LHCN-M2 (cell line): ENCODE measurements around the gene S100A7A. TPM values are rescaled to one million over a fixed set of nuclear protein-coding genes. Genes with fewer than 3 reads are reported as not detected.
"Not testable (repeated sequence)": the region's sequence is repeated elsewhere in the genome, so short reads cannot be mapped to it uniquely, and the experiment has no call there.

ENCODE experiments used
- DNase-seq: peaks from one replicate; pipeline ENCODE4 v3.0.0-alpha.2; 2012; ENCODE audit warnings: low read depth
- total RNA-seq: library from RNA; depleted of rRNA; stranded (reverse); fragments of >200 nt; gene quantifications from 2 replicates; pipeline ENCODE4 v1.2.3, GENCODE V29; 2014

S100A7A gene
- total RNA-seq, 1 experiment from 2014 or later = not detected

DNA sequence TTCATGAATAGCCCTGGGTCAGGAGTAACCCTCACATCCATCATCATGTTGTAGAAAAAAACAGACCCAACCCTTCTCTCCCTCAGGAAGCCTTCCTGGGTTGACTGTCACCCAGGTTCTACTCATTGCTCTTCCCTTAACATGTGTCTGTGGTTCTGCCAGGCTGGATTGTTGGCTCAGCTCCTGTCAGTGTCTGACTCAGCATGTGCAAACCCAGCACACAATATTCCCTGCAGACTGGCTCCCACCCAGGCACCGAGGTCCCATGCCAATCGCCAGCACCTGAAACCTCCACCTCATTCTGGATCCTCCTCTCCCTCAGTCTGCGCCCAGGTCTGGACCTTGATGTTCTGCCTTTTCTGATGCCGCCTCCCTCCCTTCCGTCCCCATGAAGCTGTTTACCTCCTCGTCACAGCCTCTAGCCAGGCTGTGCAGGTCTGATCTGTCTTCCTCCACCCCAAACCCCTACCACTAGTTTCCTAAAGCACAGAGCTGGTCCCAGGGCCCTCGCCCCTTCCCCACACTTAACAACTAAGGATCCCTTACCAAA is 21.1 kb upstream of the S100A7A start:
- no peak for DNase-seq

DNA sequence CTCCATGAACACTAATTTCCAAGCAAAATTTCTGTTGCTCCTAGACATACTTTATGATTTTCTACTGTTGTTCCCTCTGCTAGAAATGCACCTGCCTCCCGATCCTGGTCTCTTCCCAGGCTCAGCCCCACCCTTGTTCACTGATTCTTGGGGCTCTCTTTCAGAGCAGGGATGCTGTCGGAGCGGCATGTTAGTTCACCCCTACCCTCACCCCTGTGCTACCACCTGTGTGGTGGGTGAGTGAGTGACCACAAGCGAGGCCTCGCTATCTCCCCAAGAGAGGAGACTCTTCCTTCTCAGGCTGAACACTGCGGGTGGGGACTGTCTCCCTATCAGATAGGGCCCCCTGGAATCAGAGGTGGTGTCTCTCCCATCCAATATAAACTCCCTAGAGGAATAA is 20.5 kb upstream of the S100A7A start:
- no peak for DNase-seq

DNA sequence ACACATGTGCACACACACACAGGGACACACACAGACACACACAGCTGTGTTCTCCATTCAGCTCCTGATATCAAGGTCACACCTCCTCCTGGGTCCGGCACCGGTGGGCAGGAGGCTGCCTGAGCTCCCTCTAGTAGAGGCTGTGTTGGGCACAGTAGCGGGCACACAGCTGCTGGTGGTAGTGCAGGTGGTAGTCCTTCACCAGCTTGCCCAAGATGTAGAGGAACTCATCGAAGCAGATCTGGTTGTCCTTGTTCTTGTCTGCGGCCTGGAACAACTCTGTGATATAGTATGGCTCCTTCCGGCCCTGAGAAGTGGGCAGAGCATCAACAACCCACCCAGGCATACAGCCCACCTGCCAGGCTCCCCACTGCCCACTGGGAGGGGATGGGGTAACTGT is 19.9 kb upstream of the S100A7A start:
- no peak for DNase-seq

DNA sequence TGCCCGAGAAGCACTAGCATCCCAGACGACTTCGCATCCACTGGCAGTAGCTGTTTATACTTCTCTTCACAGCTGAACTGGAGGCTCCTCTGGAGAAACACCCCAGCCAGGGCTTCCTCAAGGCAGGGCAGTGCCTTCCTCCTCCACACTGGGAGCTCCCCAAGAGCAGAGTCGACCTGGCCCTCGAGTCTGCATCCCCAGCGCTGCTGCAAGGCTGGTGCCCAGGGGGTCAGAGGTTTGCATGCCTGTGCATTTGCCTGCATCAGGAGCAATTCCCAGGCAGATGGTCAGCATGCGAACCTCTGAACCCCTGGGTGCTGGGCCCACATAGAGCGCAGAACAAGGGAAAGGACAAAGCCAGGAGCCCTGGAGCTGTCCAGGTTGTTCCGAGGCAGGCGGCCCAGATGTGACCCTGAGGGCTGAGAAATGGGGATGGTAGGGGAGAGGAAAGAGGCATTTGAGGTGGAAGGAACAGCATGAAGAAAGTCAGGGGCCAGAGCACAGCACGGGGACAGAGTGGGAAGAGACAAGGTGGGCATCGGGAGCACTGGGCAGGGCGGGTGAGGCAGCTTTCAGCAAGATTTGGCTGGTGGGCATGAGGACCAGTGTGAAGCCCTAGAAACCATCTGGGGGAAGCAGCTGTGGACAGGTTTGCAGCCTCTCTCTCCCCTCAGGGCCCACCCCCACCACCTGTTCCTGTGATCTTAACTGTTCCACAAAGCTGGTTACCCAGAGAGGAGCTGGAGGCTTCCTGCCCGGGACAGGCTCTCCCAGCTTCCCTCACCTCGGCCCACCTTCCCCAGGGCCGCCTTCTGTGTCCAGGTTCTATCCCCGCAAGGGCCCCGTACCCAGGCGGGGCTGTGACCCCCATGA is 19.0 kb upstream of the S100A7A start:
- DNase-seq = no peak

DNA sequence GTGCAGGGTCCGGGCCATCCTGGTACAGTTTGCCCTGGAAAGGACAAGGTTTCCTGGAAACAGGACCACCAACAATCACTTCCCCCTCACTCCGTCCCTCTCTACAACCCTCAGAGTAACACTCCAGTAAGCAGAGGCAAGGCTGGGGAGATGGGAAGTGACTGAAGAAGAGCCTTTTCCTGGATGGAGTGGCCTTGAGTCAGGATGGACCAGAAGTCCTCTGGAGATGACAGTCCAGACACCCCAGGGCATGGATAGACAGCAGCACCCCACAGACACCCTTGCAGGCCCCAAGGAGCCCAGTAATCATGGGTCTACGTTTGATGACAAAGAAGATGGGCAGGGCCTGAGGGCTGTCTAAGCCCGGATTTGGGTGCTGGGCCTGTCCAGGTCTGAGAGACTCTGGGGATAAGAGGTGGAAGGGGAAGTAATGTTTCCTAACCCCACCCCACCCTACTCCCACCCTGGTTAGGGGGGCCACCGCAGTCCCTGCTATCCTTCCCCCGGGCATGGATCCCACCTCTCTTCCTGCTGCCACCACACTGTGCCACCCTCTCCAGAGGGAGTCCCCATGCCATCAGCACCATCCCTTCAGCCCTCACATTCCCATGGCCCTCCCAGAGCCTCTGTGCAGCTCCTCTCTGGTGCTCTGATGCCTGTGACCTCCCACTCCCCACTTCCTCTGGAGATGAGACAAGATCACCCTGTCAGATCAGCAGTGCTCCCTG is 18.2 kb upstream of the S100A7A start:
- DNase-seq = no peak

DNA sequence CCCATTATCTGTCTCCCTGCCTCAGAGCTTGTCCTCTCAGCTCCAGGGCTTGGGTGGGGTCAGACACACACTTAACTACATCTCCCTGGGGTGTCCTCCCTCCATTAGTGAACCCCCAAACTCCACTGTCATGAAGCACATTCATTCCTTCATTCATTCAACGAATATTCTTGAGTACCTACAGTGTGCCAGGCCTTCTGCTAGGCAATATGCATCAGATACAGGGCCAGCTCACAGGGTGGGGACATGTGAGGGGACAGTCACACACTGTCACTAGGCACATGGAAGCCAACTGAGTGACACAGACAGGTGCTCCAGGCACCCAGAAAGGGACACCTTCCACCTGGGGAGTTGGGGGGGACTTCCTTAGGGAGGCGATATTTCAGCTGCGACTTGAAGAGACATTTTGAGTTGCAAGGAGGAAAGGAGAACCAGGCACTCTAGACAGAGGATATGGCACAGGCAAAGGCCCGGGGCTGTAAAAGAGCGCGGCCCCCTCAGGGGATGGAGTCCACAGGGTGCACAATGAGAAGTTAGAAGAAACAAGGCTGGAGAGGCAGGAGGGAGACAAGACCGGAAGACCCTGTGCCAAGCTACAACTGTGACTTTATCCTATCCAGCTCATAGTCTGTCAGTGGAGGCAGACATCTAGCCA is 16.8 kb upstream of the S100A7A start:
- DNase-seq = no peak

DNA sequence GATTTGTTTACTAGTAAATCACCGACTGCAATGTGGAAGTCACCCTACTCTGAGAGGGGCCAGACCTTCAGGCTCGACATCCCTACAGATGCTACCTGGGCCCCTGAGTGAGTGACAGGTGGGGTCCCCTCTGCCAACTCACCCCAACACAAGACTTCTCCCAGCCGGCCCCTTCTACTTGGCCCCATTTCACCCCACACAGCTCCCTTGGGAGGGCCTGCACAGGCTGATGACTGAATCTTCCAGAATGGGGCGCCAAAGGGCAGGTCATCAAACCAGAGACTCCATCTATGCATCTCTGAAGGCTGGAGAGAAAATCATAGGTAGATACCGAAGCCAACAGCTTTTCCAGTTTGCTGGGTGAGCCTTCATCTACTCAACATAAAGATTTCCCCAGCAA is 16.1 kb upstream of the S100A7A start:
- no peak for DNase-seq

DNA sequence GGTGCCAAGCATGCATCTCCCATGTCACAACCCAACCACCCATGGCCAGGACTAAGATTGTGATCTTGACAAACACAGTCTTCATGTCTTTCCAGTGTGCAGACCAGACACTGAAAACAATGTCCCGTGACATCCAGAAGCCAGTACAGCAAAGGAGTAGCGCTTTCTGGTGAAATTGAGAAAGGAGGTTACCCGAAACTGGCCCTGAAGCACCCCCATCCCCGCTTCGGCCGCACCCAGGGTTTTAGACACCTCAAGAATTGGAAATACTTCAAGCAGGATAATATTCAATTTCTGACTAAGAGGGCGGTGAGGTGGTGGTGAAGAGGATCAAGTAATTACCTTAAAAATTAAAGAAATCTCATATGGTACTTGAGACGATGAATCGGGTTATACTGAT is 14.9 kb upstream of the S100A7A start:
- no peak for DNase-seq

DNA sequence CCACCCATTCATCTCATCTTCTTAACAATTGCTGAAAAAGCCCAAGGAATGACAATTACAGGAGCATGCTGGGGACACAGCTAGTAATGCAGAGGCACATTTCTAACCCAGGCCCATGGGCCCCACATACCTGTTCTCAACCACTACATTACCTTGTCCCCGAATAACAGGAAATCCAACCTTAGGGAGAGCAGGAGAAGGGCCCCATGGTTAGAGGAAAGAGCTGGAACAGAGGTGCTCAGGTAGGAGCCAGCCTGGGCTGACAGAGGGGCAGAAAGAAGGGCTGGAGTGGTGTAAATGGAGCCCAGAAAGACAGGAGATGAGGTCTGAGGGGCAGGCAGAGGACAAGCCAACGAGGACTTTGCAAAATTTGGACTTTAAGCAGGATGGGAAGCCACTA is 14.1 kb upstream of the S100A7A start:
- no peak for DNase-seq

DNA sequence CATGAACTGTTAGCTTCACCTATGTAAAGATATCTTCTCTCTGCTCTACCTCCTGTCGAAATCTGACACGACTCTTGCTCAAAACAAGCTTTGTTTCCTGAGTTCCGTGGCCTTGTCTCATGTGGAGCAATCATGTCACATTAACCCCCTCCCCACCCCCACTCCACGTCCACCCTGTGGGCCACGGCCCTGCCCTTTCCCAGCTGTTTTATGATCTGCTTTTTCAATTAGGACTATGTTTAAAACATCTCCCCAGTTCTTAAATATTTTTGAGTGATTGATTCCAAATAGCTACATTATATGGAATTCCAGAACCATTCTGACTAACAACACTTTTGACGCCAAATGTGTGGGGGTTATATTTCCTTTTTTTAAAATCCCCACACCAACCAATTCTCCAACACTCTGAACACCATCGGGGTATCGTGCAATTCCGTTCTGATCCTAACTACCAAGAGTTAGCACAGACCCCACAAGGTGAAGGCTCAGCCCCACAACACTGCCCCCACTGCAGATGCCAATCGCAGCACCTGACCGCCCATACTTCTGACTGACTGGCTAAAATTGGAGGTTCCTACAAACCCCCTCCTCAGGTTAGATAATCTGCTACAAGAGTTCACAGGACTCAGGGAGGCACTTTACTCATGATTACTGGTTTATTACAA is 12.8 kb upstream of the S100A7A start:
- DNase-seq = no peak

DNA sequence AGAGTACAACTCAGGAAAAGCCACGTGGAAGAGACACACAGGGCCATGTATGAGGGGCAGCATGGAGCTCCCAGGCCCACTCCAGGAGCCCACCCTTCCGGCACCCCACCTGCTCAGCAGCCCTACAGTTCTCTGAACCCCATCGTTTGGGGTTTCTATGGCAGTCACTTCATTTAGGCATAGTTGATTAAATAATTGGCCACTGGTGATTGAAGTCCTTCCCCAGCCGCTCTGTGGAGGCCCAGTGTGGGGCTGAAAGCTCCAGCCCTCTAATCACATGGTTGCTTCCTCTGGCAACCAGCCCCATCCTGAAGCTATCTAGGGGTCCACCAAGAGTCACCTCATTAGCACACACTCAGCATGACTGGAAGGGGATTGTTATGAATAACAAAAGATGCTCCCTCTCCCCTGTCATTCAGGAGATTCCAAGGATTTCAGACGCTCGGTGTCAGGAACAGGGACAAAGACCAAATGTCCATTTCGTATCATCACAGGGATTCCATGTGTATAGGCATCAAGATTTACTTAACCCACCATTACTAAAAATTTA is 12.2 kb upstream of the S100A7A start:
- no peak for DNase-seq

DNA sequence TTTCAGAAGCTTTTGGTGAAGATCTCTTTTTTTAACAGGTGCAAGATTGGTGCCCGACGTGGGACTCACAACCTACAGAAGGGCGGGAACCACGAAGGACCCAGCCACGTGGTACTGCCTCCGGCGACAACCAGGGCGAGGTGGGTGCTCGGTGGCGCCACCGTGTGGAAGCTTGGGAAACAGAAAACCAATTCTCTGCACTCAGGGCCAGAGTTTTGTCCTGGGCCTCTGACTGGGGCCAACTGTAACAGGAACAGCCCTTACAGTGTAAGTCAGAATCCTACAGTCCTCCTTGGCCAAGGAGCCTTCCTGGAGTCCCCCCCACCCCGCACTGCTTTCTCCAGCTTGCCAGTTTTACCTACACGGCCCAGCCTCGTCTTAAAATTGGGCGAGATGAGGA is 11.6 kb upstream of the S100A7A start:
- no peak for DNase-seq

DNA sequence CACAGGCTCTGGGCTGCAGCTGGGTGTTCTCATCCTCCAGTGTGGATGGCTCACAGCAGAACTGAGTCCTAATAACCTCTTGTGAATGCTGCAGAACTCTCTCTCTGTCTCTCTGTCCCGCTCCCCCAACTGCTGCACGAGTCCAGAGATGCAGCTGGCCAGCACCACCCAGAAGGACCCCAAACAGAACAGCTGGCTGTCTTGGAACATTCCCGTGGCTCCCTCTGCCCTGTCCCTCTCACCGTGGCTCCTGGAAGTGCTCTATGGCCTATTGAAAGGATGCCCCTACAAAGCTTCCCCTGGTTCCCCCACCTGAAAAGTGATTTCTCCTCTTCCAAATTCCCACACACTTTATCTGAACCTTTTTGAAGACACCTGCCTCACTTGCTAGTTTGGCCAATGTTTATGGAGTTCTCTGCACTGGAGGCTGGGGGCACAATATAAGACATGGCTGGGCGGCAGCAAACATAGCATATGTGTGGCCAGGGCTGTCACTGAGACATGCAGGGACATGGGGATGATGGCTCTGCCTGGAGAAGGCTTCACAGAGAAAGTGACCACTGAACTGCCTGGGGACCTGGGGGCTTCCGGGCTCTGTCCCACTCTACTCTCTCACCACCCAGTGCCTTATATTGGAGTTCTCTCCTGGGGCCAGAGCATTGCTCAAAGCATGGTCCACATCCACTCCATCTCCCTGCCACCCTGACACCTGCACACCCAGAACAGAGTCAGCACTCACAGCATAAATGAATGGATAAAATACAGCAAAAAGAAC is 10.3 kb upstream of the S100A7A start:
- not testable (repeated sequence) for DNase-seq

DNA sequence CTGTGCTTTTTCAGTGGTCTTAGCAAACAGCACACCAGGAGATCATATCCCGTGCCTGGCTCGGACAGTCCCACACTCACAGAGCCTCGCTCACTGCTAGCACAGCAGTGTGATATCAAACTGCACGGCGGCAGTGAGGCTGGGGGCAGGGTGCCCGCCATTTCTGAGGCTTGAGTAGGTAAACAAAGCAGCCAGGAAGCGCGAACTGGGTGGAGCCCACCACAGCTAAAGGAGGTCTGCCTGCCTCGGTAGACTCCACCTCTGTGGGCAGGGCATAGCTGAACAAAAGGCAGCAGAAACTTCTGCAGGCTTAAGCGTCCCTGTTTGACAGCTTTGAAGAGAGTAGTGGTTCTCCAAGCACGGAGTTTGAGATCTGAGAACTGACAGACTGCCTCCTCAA is 9.0 kb upstream of the S100A7A start:
- not testable (repeated sequence) for DNase-seq

DNA sequence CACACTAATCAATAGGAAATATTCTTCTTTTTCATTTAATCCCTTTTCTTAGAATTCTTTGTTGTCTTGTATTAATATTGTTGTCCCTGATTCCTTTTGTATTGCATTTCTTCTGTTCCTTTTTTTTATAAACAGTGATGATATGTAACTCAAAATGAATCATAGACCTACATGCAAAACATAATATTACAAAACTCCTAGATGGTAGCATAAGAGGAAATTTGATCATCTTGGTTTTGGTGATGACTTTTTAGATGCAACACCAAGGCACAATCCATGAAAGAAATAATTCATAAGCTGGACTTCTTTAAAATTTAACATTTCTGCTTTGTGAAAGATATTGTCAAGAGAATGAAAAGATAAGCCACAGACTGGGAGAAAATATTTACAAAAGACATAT is 2.4 kb upstream of the S100A7A start:
- not testable (repeated sequence) for DNase-seq

DNA sequence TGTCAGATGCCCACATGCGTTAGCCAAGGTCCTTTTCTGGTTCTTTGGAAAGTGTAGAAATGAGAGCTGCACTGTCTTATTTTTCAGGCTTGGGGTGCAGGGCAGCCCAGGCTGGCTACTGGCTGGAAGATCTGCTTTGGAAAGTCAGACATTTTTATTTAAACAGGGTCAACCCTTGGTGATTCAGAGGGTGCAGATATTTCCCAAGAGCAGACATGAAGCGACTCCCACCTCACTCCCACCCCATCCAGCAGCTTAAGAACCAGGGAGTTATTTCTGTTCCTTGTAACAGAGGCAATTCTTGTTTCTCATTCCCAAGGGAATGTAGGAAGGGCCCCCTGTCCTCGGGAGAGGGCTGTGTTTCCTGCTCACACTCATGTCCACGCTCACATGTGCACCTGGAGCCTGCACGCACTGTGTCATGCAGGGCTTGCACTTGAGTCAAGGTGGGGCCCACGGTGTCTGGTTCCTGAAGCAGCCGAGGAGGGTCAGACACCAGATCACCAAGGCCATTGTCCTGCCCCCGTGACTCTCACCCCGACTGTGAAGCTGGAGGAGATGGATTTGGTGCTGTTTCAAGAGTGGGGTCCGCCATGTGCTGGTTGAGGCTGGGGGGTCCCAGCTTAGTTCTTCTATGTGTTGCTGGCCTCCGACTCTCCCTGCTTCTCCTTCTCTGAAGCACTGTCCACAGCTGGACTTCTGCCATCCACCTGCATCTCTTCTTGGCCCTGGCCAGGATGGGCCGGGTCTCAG is 992 bp downstream of the S100A7A start:
- DNase-seq = no peak

DNA sequence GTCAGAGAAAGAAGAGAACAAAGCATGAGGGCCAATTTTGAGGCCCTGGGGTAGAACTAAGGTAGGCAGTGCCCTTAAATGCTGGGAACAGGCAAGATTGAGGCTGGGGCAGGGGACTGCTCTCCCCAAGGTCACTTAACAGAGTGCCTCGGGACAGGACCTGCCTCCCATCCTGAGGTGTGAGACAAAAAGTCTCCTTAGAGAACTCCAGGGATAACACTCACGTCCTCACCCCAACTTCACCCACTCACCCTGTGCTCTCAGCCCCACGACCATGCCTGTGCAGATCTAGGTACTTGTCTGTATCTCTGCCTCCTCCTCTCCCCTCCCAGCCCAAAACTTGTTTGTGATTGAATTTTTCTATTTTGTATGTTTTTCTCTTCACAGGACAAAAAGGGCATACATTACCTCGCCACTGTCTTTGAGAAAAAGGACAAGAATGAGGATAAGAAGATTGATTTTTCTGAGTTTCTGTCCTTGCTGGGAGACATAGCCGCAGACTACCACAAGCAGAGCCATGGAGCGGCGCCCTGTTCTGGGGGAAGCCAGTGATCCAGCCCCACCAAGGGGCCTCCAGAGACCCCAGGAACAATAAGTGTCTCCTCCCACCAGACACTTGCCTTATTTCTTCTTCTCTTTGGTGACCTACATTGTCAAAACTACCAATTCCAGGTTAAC is 2.6 kb downstream of the S100A7A start:
- DNase-seq = not testable (repeated sequence)

DNA sequence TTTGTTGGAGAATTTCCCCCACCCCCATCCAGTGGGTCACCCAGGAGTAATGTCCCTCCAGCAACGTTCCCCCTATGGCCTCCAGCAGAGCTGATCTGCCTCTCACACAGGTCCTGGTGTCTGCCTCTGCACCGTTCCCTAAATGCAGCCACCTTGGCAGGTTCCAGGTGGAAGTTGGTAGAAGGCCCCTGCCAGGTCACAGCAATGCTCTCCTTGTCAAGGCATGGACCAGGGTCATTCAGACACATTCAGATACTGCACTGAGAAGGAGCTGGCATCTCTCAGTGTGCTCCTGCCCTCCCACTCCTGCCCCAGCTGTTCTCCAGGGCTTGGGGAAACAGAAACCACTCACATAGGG is 3.1 kb downstream of the S100A7A start:
- DNase-seq = not testable (repeated sequence)

DNA sequence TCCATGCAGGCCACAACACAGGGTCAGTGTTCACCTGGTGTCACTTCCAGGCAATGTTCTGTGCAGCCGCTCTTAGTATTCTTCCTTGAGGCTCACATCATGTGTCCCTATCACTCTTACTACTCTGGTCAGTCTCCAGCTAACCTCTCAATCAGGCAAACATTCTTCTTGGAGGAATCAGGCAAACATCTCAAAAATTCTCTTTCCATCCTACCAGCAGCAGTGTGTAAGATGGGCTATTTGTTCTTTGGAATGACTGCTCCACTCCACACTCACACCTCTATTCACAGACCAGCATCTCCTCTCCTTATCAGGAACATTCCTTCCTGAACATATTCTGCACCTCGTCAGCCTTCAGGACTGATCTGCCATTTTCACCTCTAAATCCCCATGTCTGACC is 4.0 kb downstream of the S100A7A start:
- no peak for DNase-seq
